Fibroblast of villous mesenchyme (primary cell): ENCODE data around the gene WDR91. TPM values are rescaled to one million over a fixed set of nuclear protein-coding genes. Genes with fewer than 3 reads are reported as not detected.
A peak's percentile ranks its signal among the peaks of the same experiment; 100 is the strongest.

Source experiments
- DNase-seq: peaks from one replicate; pipeline ENCODE4 v3.0.0-alpha.2; 2010; ENCODE audit warnings: low read depth
- H3K4me3 ChIP-seq: 2 replicates; pipeline ENCODE4 v1.5.1; 2011; ENCODE audit warnings: low read depth, mild to moderate bottlenecking, low read length
- CTCF ChIP-seq: IDR thresholded peaks from 2 replicates; pipeline ENCODE4 v1.5.1; 2012; ENCODE audit warnings: low read depth, mild to moderate bottlenecking, low read length; ENCODE audit not compliant: insufficient read depth
- total RNA-seq: library from RNA; depleted of rRNA; stranded (reverse); fragments of >200 nt; gene quantifications from 2 replicates; pipeline ENCODE4 v1.2.3, GENCODE V29; 2012

The WDR91 gene
- total RNA-seq, 1 donor, result 4.3 TPM

- no peak for DNase-seq
- TF ChIP-seq CTCF, result no peak
Observed at GRCh38 chr7:135251496-135252391, 40.4 kb upstream of the WDR91 start.

GRCh38 chr7:135248546-135248945 is 37.2 kb upstream of the WDR91 start:
- no peak for DNase-seq
- TF ChIP-seq CTCF, result no peak

More at GRCh38 chr7:135251496-135252391, 40.4 kb upstream of the WDR91 start:
- H3K4me3 ChIP-seq, result no peak overlapping the region

GRCh38 chr7:135247746-135248471 is 36.6 kb upstream of the WDR91 start:
- DNase-seq, result no peak
- no peak overlapping the region for H3K4me3 ChIP-seq
- TF ChIP-seq CTCF, result no peak

More at GRCh38 chr7:135248546-135248945, 37.2 kb upstream of the WDR91 start:
- no peak overlapping the region for H3K4me3 ChIP-seq

- no peak for TF ChIP-seq CTCF
- no peak for DNase-seq
- peak overlapping the region; percentile 25 for H3K4me3 ChIP-seq
Observed at GRCh38 chr7:135246191-135246825, 35.0 kb upstream of the WDR91 start.

GRCh38 chr7:135245226-135246190 is 34.2 kb upstream of the WDR91 start:
- H3K4me3 ChIP-seq, result no peak overlapping the region
- no peak for DNase-seq
- no peak for TF ChIP-seq CTCF

GRCh38 chr7:135242096-135242684 is 30.9 kb upstream of the WDR91 start:
- no peak overlapping the region for H3K4me3 ChIP-seq
- no peak for DNase-seq
- TF ChIP-seq CTCF, result no peak
